T-helper 2 cell treated with Interferon-gamma antibody and Interleukin-4, amounts not matched to agents 5 μg/mL and 100 μg/mL, for 36 hours (primary cell): ENCODE data around the gene SOX8.
"Not testable (repeated sequence)": the region's sequence is repeated elsewhere in the genome, so short reads cannot be mapped to it uniquely, and the experiment has no call there.

ENCODE experiments used
- DNase-seq: peaks from one replicate; pipeline ENCODE4 v3.0.0; 2021; ENCODE audit warnings: low spot score
- H3K27ac Mint-ChIP-seq: one replicate; pipeline ENCODE4 v1.8.0; 2021; ENCODE audit warnings: mild to moderate bottlenecking, mixed read lengths
- H3K27me3 Mint-ChIP-seq: one replicate; pipeline ENCODE4 v1.8.0; 2021; ENCODE audit warnings: low read depth, mixed read lengths
- H3K36me3 Mint-ChIP-seq: one replicate; pipeline ENCODE4 v1.8.0; 2021; ENCODE audit warnings: low read depth, mixed read lengths
- H3K4me1 Mint-ChIP-seq: one replicate; pipeline ENCODE4 v1.8.0; 2021; ENCODE audit warnings: low read depth, mixed read lengths
- H3K4me3 Mint-ChIP-seq: one replicate; pipeline ENCODE4 v1.8.0; 2022; ENCODE audit warnings: mild to moderate bottlenecking, moderate library complexity, mixed read lengths
- H3K9me3 Mint-ChIP-seq: one replicate; pipeline ENCODE4 v1.8.0; 2021; ENCODE audit warnings: mixed read lengths

SOX8 gene

DNA sequence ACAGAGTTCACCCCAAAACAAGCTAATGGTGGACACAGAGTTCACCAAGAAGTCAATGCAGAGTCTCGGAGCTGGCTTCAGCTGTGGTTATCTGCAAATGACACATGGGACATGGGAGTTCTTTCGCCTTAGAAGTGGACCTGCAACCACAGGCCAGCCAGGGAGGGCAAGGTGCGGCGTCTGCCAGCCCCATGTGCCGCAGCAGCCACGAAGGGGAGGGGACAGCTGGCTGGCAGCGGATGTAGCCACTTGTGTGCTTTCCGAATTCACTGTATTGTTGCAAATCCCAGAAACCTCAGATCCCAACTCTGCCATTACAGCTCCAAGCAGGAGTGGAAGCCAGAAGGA, 35.5 kb upstream of the SOX8 start:
- no peak for DNase-seq
- H3K4me3 Mint-ChIP-seq: no peak overlapping the region
- H3K27me3 Mint-ChIP-seq: no peaks in the 10 kb centered on the region
- no peak overlapping the region for H3K27ac Mint-ChIP-seq
- H3K9me3 Mint-ChIP-seq: peaks cover 19% of the 10 kb centered on the region
- no peaks in the 10 kb centered on the region for H3K4me1 Mint-ChIP-seq
- H3K36me3 Mint-ChIP-seq: peaks cover 30% of the 10 kb centered on the region

GRCh38 chr16:947255-947921, 34.2 kb upstream of the SOX8 start:
- Mint-ChIP-seq H3K4me3 (no peak overlapping the region), H3K36me3 (peaks cover 25% of the 10 kb centered on the region)

GRCh38 chr16:947922-948303, 33.7 kb upstream of the SOX8 start:
- not testable (repeated sequence) for H3K4me3 Mint-ChIP-seq, H3K4me1 Mint-ChIP-seq, H3K27me3 Mint-ChIP-seq, DNase-seq, H3K9me3 Mint-ChIP-seq, H3K27ac Mint-ChIP-seq
- H3K36me3 Mint-ChIP-seq: peaks cover 22% of the 10 kb centered on the region

More at GRCh38 chr16:947255-947921, 34.2 kb upstream of the SOX8 start:
- Mint-ChIP-seq H3K27me3 (no peaks in the 10 kb centered on the region), H3K9me3 (peaks cover 9% of the 10 kb centered on the region), H3K27ac (no peak overlapping the region), H3K4me1 (no peaks in the 10 kb centered on the region)
- no peak for DNase-seq

DNA sequence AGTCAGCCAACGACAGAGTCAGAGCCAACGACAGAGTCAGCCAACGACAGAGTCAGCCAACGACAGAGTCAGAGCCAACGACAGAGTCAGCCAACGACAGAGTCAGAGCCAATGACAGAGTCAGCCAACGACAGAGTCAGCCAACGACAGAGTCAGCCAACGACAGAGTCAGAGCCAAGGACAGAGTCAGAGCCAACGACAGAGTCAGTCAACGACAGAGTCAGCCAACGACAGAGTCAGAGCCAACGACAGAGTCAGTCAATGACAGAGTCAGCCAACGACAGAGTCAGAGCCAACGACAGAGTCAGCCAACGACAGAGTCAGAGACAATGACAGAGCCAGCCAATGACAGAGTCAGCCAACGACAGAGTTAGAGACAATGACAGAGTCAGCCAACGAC, 32.8 kb upstream of the SOX8 start:
- not testable (repeated sequence) for H3K27me3 Mint-ChIP-seq, H3K9me3 Mint-ChIP-seq, DNase-seq, H3K4me1 Mint-ChIP-seq, H3K4me3 Mint-ChIP-seq, H3K27ac Mint-ChIP-seq
- H3K36me3 Mint-ChIP-seq: peaks cover 20% of the 10 kb centered on the region

- not testable (repeated sequence) for DNase-seq, H3K27me3 Mint-ChIP-seq, H3K9me3 Mint-ChIP-seq, H3K4me3 Mint-ChIP-seq, H3K27ac Mint-ChIP-seq, H3K4me1 Mint-ChIP-seq, H3K36me3 Mint-ChIP-seq
Observed at GRCh38 chr16:950733-951573, 30.6 kb upstream of the SOX8 start.

DNA sequence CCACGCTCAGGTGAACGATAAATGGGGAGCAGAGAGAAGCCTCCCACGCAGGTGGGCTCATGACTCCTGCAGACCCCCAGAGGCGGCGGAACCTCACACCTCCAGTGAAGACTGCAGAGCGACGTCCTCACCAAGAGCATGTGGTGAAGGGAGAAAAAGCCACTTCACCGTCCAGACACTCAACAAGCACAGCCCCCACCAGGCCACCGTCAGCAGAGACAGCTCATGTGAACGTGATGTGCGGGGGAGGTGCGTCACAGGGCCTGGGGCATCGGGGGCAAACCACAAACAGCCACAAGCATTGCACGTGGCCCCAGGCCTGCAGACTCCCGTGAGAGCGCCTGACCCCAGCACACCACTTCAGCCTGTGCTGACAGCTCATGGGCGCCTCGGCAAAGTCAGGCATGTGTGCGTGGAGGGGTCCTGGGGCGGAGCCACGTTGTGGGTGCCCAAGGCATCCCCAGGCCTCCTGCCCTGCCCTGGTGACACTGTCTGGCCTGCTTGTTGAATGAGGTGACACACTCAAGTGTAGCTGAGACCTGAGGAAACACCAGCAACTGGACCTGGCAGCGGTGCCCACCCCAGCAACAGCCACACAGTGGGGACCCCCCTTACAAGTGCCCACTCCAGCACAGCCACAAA, 29.8 kb upstream of the SOX8 start:
- no peaks in the 10 kb centered on the region for H3K4me1 Mint-ChIP-seq
- no peak for DNase-seq
- peaks cover 7% of the 10 kb centered on the region for H3K36me3 Mint-ChIP-seq
- H3K27me3 Mint-ChIP-seq: no peaks in the 10 kb centered on the region
- H3K9me3 Mint-ChIP-seq: no peaks in the 10 kb centered on the region
- H3K4me3 Mint-ChIP-seq: no peak overlapping the region
- H3K27ac Mint-ChIP-seq: no peak overlapping the region

DNA sequence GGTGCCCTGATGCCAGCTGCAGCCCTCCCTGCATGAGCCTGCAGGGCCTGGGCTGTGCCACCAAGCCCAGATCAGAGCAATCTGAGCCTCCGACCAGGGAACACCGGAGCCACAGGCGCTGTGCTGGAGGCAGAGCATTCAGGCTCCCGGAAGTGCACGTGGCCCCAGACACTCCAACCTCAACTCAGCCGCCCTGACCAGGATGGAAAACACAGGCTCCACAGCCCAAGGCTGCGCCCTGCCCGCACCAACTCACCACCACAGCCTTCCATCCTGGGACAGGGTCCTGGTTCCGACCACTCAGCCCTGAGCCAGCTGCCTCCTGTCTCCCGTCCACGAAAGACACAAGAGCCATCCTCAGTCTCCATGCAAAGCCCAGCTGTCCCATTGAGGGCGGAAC, 29.2 kb upstream of the SOX8 start:
- H3K27ac Mint-ChIP-seq: no peak overlapping the region
- no peak for DNase-seq
- peaks cover 7% of the 10 kb centered on the region for H3K36me3 Mint-ChIP-seq
- no peaks in the 10 kb centered on the region for H3K9me3 Mint-ChIP-seq
- no peaks in the 10 kb centered on the region for H3K27me3 Mint-ChIP-seq
- no peaks in the 10 kb centered on the region for H3K4me1 Mint-ChIP-seq
- H3K4me3 Mint-ChIP-seq: no peak overlapping the region

- not testable (repeated sequence) for H3K27me3 Mint-ChIP-seq, H3K4me3 Mint-ChIP-seq, H3K9me3 Mint-ChIP-seq, H3K27ac Mint-ChIP-seq, DNase-seq, H3K4me1 Mint-ChIP-seq, H3K36me3 Mint-ChIP-seq
Observed at GRCh38 chr16:953818-954217, 27.8 kb upstream of the SOX8 start.

DNA sequence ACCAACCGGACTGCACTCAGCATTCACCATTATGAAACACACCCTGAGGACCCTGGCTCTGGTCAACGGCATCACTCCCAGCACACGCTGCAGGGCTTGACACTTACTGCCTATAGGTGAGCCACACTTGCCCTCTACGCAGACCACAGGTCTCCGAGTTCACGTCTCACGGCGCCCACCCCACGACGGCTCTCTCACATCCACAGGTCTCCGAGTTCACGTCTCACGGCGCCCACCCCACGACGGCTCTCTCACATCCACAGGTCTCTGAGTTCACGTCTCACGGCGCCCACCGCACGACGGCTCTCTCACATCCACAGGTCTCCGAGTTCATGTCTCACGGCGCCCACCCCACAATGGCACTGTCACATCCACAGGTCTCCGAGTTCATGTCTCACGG, 25.8 kb upstream of the SOX8 start:
- H3K36me3 Mint-ChIP-seq, H3K4me1 Mint-ChIP-seq, H3K27me3 Mint-ChIP-seq, H3K4me3 Mint-ChIP-seq, DNase-seq, H3K27ac Mint-ChIP-seq, H3K9me3 Mint-ChIP-seq: not testable (repeated sequence)

- H3K4me1 Mint-ChIP-seq: peaks cover 11% of the 10 kb centered on the region
- no peak for DNase-seq
- H3K27ac Mint-ChIP-seq: no peak overlapping the region
- no peak overlapping the region for H3K4me3 Mint-ChIP-seq
- H3K36me3 Mint-ChIP-seq: peaks cover 4% of the 10 kb centered on the region
- no peaks in the 10 kb centered on the region for H3K9me3 Mint-ChIP-seq
- no peaks in the 10 kb centered on the region for H3K27me3 Mint-ChIP-seq
Observed at GRCh38 chr16:959232-960040, 22.1 kb upstream of the SOX8 start.

DNA sequence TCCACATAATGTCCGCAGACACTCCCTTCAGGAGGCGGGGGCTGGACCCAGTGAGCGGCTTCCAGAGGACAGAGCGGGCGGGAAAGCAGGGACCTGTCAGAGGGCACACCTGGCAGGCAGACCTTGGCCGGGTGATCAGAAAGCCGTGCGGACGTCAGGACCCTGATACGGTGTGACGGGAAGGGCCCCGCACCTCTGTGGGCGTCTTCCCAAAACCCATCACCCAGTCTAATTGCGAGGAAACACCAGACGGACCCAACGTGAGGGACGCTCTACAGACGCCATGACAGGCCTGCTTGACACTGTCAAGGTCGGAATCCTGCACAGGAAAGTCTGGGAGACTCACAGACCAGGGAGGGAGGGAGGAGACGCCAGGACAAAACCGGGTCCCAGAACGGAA, 19.2 kb upstream of the SOX8 start:
- Mint-ChIP-seq H3K9me3 (peaks cover 9% of the 10 kb centered on the region), H3K27ac (no peak overlapping the region), H3K4me1 (peaks cover 19% of the 10 kb centered on the region), H3K36me3 (peaks cover 25% of the 10 kb centered on the region), H3K4me3 (no peak overlapping the region), H3K27me3 (no peaks in the 10 kb centered on the region)
- no peak for DNase-seq

GRCh38 chr16:962901-963814, 18.4 kb upstream of the SOX8 start:
- H3K36me3 Mint-ChIP-seq: peaks cover 26% of the 10 kb centered on the region
- H3K27ac Mint-ChIP-seq: peak overlapping the region; percentile 93
- peak overlapping the region; percentile 82 for H3K4me3 Mint-ChIP-seq
- H3K4me1 Mint-ChIP-seq: peaks cover 20% of the 10 kb centered on the region
- no peak for DNase-seq
- no peaks in the 10 kb centered on the region for H3K27me3 Mint-ChIP-seq
- peaks cover 9% of the 10 kb centered on the region for H3K9me3 Mint-ChIP-seq

DNA sequence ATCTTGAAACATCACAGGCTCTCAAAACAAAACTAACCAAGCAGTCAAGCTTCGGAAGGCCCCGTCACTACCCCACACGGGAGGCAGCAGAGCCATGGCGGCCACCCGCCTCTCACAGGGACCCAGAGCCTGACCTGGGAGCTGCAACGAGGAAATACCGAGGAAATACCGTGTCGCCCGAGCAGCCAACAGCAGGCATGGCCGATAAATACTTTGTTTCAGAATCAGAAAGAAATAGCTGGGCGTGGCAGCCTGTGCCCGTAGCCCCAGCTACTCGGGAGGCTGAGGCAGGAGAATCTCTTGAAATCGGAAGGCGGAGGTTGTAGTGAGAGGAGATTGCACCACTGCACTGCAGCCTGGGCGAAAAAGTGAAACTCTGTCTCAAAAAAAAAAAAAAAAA, 17.7 kb upstream of the SOX8 start:
- Mint-ChIP-seq H3K9me3 (peaks cover 9% of the 10 kb centered on the region), H3K4me1 (peaks cover 26% of the 10 kb centered on the region), H3K27me3 (no peaks in the 10 kb centered on the region)

More for the DNA sequence above, 17.7 kb upstream of the SOX8 start:
- peak overlapping the region; percentile 82 for H3K4me3 Mint-ChIP-seq
- no peak for DNase-seq
- H3K27ac Mint-ChIP-seq: peak overlapping the region; percentile 93
- peaks cover 32% of the 10 kb centered on the region for H3K36me3 Mint-ChIP-seq
